H1 (cell line): ENCODE measurements around the gene U2AF1L4. TPM values are rescaled to one million over a fixed set of nuclear protein-coding genes. Genes with fewer than 3 reads are reported as not detected.

ENCODE experiments used
- CTCF ChIA-PET: fragments of 300-600 bp; sonication (Branson Sonifier 250); formaldehyde crosslinking; loops from one replicate; lab custom pipeline; 2021; ENCODE audit not compliant: partially characterized antibody; lab: Charles Lee
- POLR2A ChIA-PET: fragments of 300-600 bp; sonication (Branson Sonifier 250); formaldehyde crosslinking; loops from one replicate; lab custom pipeline; 2021; ENCODE audit warnings: inconsistent platforms; ENCODE audit not compliant: partially characterized antibody; lab: Charles Lee
- DNase-seq, 2 experiments: peaks; one replicate each; pipeline versions ENCODE4 v3.0.0 to v3.0.0-alpha.2; 2010 to 2022; ENCODE audit warnings: low spot score in 2 of 2, low read depth in 1 of 2, mixed read lengths in 1 of 2
- FAIRE-seq: peaks from 2 replicates; lab custom pipeline; 2011; peaks lifted over from hg19 to GRCh38; lab: Jason Lieb, UNC
- H2AFZ ChIP-seq: 2 replicates; pipeline ENCODE4 v1.8.1; 2012; ENCODE audit warnings: low read length, inconsistent platforms
- H2AK5ac ChIP-seq: 2 replicates; pipeline ENCODE4 v1.6.1; 2013; ENCODE audit warnings: low read depth, low read length
- H2BK120ac ChIP-seq: replicated peaks from 2 replicates; pipeline ENCODE3; 2013; ENCODE audit warnings: low read depth, low read length, inconsistent platforms
- H2BK12ac ChIP-seq: 2 replicates; pipeline ENCODE4 v1.6.1; 2013; ENCODE audit warnings: low read depth, low read length
- H2BK15ac ChIP-seq: 2 replicates; pipeline ENCODE4 v1.6.1; 2013; ENCODE audit warnings: low read length
- H2BK20ac ChIP-seq: 2 replicates; pipeline ENCODE4 v1.6.1; 2013; ENCODE audit warnings: low read length
- H2BK5ac ChIP-seq: 2 replicates; pipeline ENCODE4 v1.6.1; 2013; ENCODE audit warnings: low read depth, low read length
- H3K14ac ChIP-seq: 2 replicates; pipeline ENCODE4 v1.6.1; 2013; ENCODE audit warnings: inconsistent platforms; ENCODE audit not compliant: insufficient read length
- H3K18ac ChIP-seq: 2 replicates; pipeline ENCODE4 v1.6.1; 2013; ENCODE audit warnings: low read length; ENCODE audit errors: extremely low read depth
- H3K23ac ChIP-seq: 2 replicates; pipeline ENCODE4 v1.6.1; 2013; ENCODE audit warnings: inconsistent platforms; ENCODE audit not compliant: insufficient read length
- H3K23me2 ChIP-seq: 2 replicates; pipeline ENCODE4 v1.6.1; 2013; ENCODE audit warnings: low read depth, low read length
- H3K27ac ChIP-seq: 2 replicates; pipeline ENCODE4 v1.6.1; 2011; ENCODE audit warnings: low read depth, low read length, inconsistent platforms
- H3K27me3 ChIP-seq, 4 experiments: replicated peaks in 1 of 4; 1 replicate in 1 of 4; 2 replicates in 3 of 4; pipeline versions ENCODE4 v1.6.1 to v1.8.1; 2011 to 2013; ENCODE audit warnings: low read length in 3 of 4, mild to moderate bottlenecking in 3 of 4, inconsistent platforms in 2 of 4, mixed read lengths in 2 of 4, moderate library complexity in 1 of 4; ENCODE audit not compliant: control insufficient read depth in 3 of 4, insufficient read depth in 3 of 4; ENCODE audit errors: extremely low read depth in 1 of 4
- H3K36me3 ChIP-seq, 4 experiments: 2 replicates each; pipeline versions ENCODE4 v1.6.1 to v1.8.1; 2011 to 2013; ENCODE audit warnings: mild to moderate bottlenecking in 4 of 4, low read length in 3 of 4, moderate library complexity in 2 of 4, control low read depth in 1 of 4, inconsistent platforms in 1 of 4; ENCODE audit not compliant: insufficient read depth in 4 of 4, control insufficient read depth in 2 of 4
- H3K4ac ChIP-seq: replicated peaks from 2 replicates; pipeline ENCODE3; 2013; ENCODE audit warnings: low read length, low read depth, mixed read lengths, inconsistent platforms; ENCODE audit not compliant: insufficient read length
- H3K4me1 ChIP-seq, 4 experiments: replicated peaks in 1 of 4; 1 replicate in 1 of 4; 2 replicates in 3 of 4; pipeline versions ENCODE4 v1.6.1 to v1.8.1; 2011 to 2013; ENCODE audit warnings: low read length in 3 of 4, inconsistent platforms in 2 of 4, mixed read lengths in 1 of 4; ENCODE audit not compliant: insufficient read depth in 4 of 4, control insufficient read depth in 3 of 4
- H3K4me2 ChIP-seq, 2 experiments: 2 replicates each; pipeline versions ENCODE4 v1.6.1 to v1.8.1; 2011 to 2013; ENCODE audit warnings: low read depth in 2 of 2, low read length in 2 of 2, control low read depth in 1 of 2, inconsistent platforms in 1 of 2, mild to moderate bottlenecking in 1 of 2; ENCODE audit not compliant: insufficient read depth in 1 of 2
- H3K4me3 ChIP-seq, 4 experiments: fragments of 200-600, 300-600 bp in 1 of 4; sonication (generic), shearing (Covaris generic), sonication (Bioruptor Twin) in 1 of 4; 2 replicates each; pipeline versions ENCODE4 v1.5.1 to v1.8.1; 2011 to 2016; ENCODE audit warnings: low read length in 4 of 4, low read depth in 3 of 4, control low read depth in 2 of 4, inconsistent platforms in 2 of 4, mild to moderate bottlenecking in 2 of 4, mixed read lengths in 1 of 4, moderate library complexity in 1 of 4; ENCODE audit not compliant: insufficient read depth in 2 of 4; ENCODE audit errors: extremely low read depth in 1 of 4
- H3K56ac ChIP-seq: replicated peaks from 2 replicates; pipeline ENCODE3; 2013; ENCODE audit warnings: low read depth, mild to moderate bottlenecking, mixed read lengths, low read length, inconsistent platforms; ENCODE audit not compliant: insufficient read length
- H3K79me1 ChIP-seq: 2 replicates; pipeline ENCODE4 v1.6.1; 2013; ENCODE audit warnings: low read depth, low read length, control low read depth
- H3K79me2 ChIP-seq, 2 experiments: 2 replicates each; pipeline versions ENCODE4 v1.6.1 to v1.8.1; 2012 to 2013; ENCODE audit warnings: low read length in 2 of 2, mild to moderate bottlenecking in 2 of 2, inconsistent platforms in 1 of 2; ENCODE audit not compliant: insufficient read depth in 2 of 2, control insufficient read depth in 1 of 2
- H3K9ac ChIP-seq, 4 experiments: replicated peaks in 1 of 4; 1 replicate in 1 of 4; 2 replicates in 3 of 4; pipeline versions ENCODE4 v1.6.1 to v1.8.1; 2011 to 2013; ENCODE audit warnings: low read depth in 3 of 4, low read length in 3 of 4, control low read depth in 2 of 4, mild to moderate bottlenecking in 2 of 4, moderate library complexity in 2 of 4, inconsistent platforms in 1 of 4; ENCODE audit errors: extremely low read depth in 1 of 4
- H3K9me3 ChIP-seq, 2 experiments: 2 replicates each; pipeline versions ENCODE4 v1.6.1 to v1.8.1; 2012 to 2013; ENCODE audit warnings: mild to moderate bottlenecking in 2 of 2, moderate library complexity in 2 of 2, control low read depth in 1 of 2, inconsistent platforms in 1 of 2, low read depth in 1 of 2, low read length in 1 of 2, mixed read lengths in 1 of 2; ENCODE audit not compliant: insufficient read depth in 2 of 2
- H4K20me1 ChIP-seq, 2 experiments: replicated peaks in 1 of 2; 2 replicates each; pipeline versions ENCODE3 to v1.8.1; 2011 to 2013; ENCODE audit warnings: inconsistent platforms in 2 of 2, low read length in 2 of 2, mild to moderate bottlenecking in 1 of 2; ENCODE audit not compliant: insufficient read depth in 2 of 2, control insufficient read depth in 1 of 2
- H4K5ac ChIP-seq: 2 replicates; pipeline ENCODE4 v1.6.1; 2013; ENCODE audit warnings: low read length, low read depth, mixed read lengths, inconsistent platforms; ENCODE audit not compliant: insufficient read length
- H4K8ac ChIP-seq: 2 replicates; pipeline ENCODE4 v1.8.0; 2013; ENCODE audit warnings: mild to moderate bottlenecking, moderate library complexity, low read length, inconsistent platforms; ENCODE audit not compliant: insufficient read depth; ENCODE audit errors: extremely low read depth
- H4K91ac ChIP-seq: replicated peaks from 2 replicates; pipeline ENCODE3; 2013; ENCODE audit warnings: low read length, mixed read lengths, inconsistent platforms; ENCODE audit not compliant: insufficient read length
- FOSL1 ChIP-seq: IDR thresholded peaks from 2 replicates; pipeline ENCODE4 v1.6.1; 2011; ENCODE audit warnings: mild to moderate bottlenecking, low read depth, low read length, moderate library complexity; ENCODE audit not compliant: insufficient read depth
- HDAC2 ChIP-seq, 2 experiments: fragments of 300-600 bp in 1 of 2; sonication (generic) in 1 of 2; IDR thresholded peaks; 2 replicates each; pipeline ENCODE4 v1.6.1; 2011 to 2012; ENCODE audit warnings: low read depth in 2 of 2, low read length in 2 of 2, mild to moderate bottlenecking in 2 of 2, moderate library complexity in 2 of 2, borderline replicate concordance in 1 of 2, inconsistent platforms in 1 of 2
- JUN ChIP-seq: IDR thresholded peaks from 2 replicates; pipeline ENCODE4 v1.6.1; 2011; ENCODE audit warnings: low read depth, mild to moderate bottlenecking, improper control_type of control experiment, low read length
- KDM1A ChIP-seq: fragments of 200-600, 300-600 bp; sonication (generic); IDR thresholded peaks from 2 replicates; pipeline ENCODE4 v1.7.1; 2016; ENCODE audit warnings: mild to moderate bottlenecking, low read length, borderline replicate concordance
- NANOG ChIP-seq: IDR thresholded peaks from 2 replicates; pipeline ENCODE4 v1.6.1; 2011; ENCODE audit warnings: low read length, low read depth, mild to moderate bottlenecking, inconsistent platforms; ENCODE audit not compliant: insufficient read depth, poor library complexity, severe bottlenecking
- SIX5 ChIP-seq: IDR thresholded peaks from 2 replicates; pipeline ENCODE4 v1.6.1; 2011; ENCODE audit warnings: mild to moderate bottlenecking, low read depth, low read length
- SRF ChIP-seq: IDR thresholded peaks from 2 replicates; pipeline ENCODE4 v1.6.1; 2011; ENCODE audit warnings: mild to moderate bottlenecking, low read depth, low read length, moderate library complexity
- YY1 ChIP-seq: IDR thresholded peaks from 2 replicates; pipeline ENCODE4 v1.6.1; 2011; ENCODE audit warnings: low read depth, mild to moderate bottlenecking, low read length
- ZNF274 ChIP-seq: IDR thresholded peaks from 2 replicates; pipeline ENCODE4 v1.7.0; 2012; ENCODE audit warnings: low read length, borderline replicate concordance; ENCODE audit errors: extremely low read depth
- WGBS, 2 experiments: shearing (Covaris generic) in 1 of 2; methylation state at CpG; one replicate each; pipeline versions ENCODE4 v1.1.6 to v1.1.7; 2013 to 2015; ENCODE audit warnings: low lambda C conversion rate in 2 of 2, mixed read lengths in 2 of 2, inconsistent platforms in 1 of 2, low coverage in 1 of 2, missing lambda C conversion rate in 1 of 2; ENCODE audit not compliant: insufficient replicate concordance in 2 of 2, insufficient coverage in 1 of 2, insufficient read length in 1 of 2; ENCODE audit errors: extremely low coverage in 1 of 2, missing lambda C conversion rate in 1 of 2; 5-methylcytosine and 5-hydroxymethylcytosine counted together
- polyA plus RNA-seq, 7 experiments: library from polyadenylated mRNA; depleted of rRNA in 3 of 7; stranded (reverse) in 5 of 7; unstranded in 2 of 7; fragments of >200 nt in 5 of 7; fragments of 200-250 nt in 2 of 7; gene quantifications; 1 replicate in 5 of 7; 2 replicates in 1 of 7; 4 replicates in 1 of 7; pipeline versions ENCODE4 v1.2.1 to v1.2.3, GENCODE V29; 2011 to 2013; ENCODE audit warnings: missing spikeins in 2 of 7, mixed read lengths in 2 of 7
- total RNA-seq: library from RNA; stranded (reverse); fragmentation: NEBNext Ultra II Directional; extraction: Animal tissue kit (Norgen Biotek cat#: 25700); gene quantifications from 2 replicates; pipeline ENCODE4 v1.2.1, GENCODE V29; 2021
- TF ChIP-seq, protein P1 (sequence below), 3 experiments: IDR thresholded peaks; 1 replicate in 2 of 3; 2 replicates in 1 of 3; pipeline versions ENCODE4 v1.5.1 to v1.6.1; 2011; ENCODE audit warnings: low read length in 3 of 3, mild to moderate bottlenecking in 3 of 3, inconsistent platforms in 2 of 3, low read depth in 1 of 3, moderate library complexity in 1 of 3; ENCODE audit not compliant: insufficient read depth in 1 of 3; ENCODE audit errors: control extremely low read depth in 1 of 3

The U2AF1L4 gene
- total and polyA plus RNA-seq, 2 of the 8 experiments (the other 6 are each of a cell fraction or from before 2014, with no cell fraction given), result 15.1 to 32.7 TPM

DNA sequence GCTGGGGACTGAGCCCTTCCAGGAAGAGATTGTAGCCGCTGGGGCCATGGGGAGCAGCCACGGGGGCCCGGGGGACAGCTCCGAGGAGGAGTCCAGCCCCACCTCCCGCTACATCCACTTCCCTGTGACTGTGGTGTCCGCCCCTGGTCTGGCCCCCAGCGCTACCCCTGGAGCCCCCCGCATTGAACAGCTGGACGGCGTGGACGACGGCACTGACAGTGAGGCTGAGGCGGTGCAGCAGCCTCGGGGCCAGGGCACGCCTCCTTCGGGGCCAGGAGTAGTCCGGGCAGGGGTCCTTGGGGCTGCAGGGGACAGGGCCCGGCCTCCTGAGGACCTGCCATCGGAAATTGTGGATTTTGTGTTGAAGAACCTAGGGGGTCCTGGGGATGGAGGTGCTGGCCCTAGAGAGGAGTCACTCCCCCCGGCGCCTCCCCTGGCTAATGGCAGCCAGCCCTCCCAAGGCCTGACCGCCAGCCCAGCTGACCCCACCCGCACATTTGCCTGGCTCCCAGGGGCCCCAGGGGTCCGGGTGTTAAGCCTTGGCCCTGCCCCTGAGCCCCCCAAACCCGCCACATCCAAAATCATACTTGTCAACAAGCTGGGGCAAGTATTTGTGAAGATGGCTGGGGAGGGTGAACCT, 12.6 kb downstream of the U2AF1L4 start:
- DNase-seq (no peak), FAIRE-seq (no peak)
- H3K4me2 ChIP-seq, result no peak overlapping the region
- H2BK20ac ChIP-seq, result no peak overlapping the region
- no peak overlapping the region for H3K18ac ChIP-seq
- H4K5ac ChIP-seq, result no peak overlapping the region
- TF ChIP-seq NANOG, result no peak
- TF ChIP-seq FOSL1, result no peak
- TF ChIP-seq SRF, result no peak
- no peak for TF ChIP-seq ZNF274
- TF ChIP-seq HDAC2 (IDR thresholded peaks at IDR 0.05; ENCODE audit: borderline replicate concordance in 1 of 2, low read depth in 2 of 2, low read length in 2 of 2), result no peak
- TF ChIP-seq, protein P1, sequence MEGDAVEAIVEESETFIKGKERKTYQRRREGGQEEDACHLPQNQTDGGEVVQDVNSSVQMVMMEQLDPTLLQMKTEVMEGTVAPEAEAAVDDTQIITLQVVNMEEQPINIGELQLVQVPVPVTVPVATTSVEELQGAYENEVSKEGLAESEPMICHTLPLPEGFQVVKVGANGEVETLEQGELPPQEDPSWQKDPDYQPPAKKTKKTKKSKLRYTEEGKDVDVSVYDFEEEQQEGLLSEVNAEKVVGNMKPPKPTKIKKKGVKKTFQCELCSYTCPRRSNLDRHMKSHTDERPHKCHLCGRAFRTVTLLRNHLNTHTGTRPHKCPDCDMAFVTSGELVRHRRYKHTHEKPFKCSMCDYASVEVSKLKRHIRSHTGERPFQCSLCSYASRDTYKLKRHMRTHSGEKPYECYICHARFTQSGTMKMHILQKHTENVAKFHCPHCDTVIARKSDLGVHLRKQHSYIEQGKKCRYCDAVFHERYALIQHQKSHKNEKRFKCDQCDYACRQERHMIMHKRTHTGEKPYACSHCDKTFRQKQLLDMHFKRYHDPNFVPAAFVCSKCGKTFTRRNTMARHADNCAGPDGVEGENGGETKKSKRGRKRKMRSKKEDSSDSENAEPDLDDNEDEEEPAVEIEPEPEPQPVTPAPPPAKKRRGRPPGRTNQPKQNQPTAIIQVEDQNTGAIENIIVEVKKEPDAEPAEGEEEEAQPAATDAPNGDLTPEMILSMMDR (IDR thresholded peaks at IDR 0.05; ENCODE audit: control extremely low read depth in 1 of 3, insufficient read depth in 1 of 3, low read depth in 1 of 3, low read length in 3 of 3), result no peak
- no peak for TF ChIP-seq KDM1A
- no peak for TF ChIP-seq JUN
- TF ChIP-seq YY1, result no peak
- no peak for TF ChIP-seq SIX5
- no peak overlapping the region for H4K91ac ChIP-seq
- ChIA-PET POLR2A (interaction anchor here (1.2 to 3.4 kb wide), 3 partner anchors 7 to 13 kb away, joined by 5 to 14 read pairs (median 5); partner anchors contain the start of genes PSENEN and U2AF1L4), CTCF (interaction anchor here (0.9 kb wide), 1 partner anchor 9 kb away, joined by 3 read pairs; the partner anchor contains the start of gene IGFLR1)
- no peaks in the 10 kb centered on the region for H3K4me1 ChIP-seq
- H3K79me1 ChIP-seq, result no peaks in the 10 kb centered on the region
- no peaks in the 10 kb centered on the region for H3K27me3 ChIP-seq
- no peak overlapping the region for H3K14ac ChIP-seq
- H3K4ac ChIP-seq, result no peak overlapping the region
- H3K9ac ChIP-seq, result no peak overlapping the region
- H3K27ac ChIP-seq, result no peak overlapping the region
- H2BK120ac ChIP-seq, result no peak overlapping the region
- no peak overlapping the region for H3K4me3 ChIP-seq
- no peaks in the 10 kb centered on the region for H3K23me2 ChIP-seq
- H4K8ac ChIP-seq, result no peak overlapping the region; the same call in 1 of the 2 replicates
- H4K20me1 ChIP-seq, result peaks cover 12 to 18% of the 10 kb centered on the region in 2 experiments
- H2BK15ac ChIP-seq, result no peak overlapping the region
- H2BK5ac ChIP-seq, result no peak overlapping the region
- no peak overlapping the region for H3K56ac ChIP-seq
- no peak overlapping the region for H2AFZ ChIP-seq
- no peaks in the 10 kb centered on the region for H3K79me2 ChIP-seq
- no peaks in the 10 kb centered on the region for H3K9me3 ChIP-seq
- H3K36me3 ChIP-seq, result peaks cover 20 to 61% (median 55%) of the 10 kb centered on the region in 4 experiments
- no peak overlapping the region for H3K23ac ChIP-seq
- H2AK5ac ChIP-seq, result no peak overlapping the region
- 95% methylated on average over 13 of the region's 25 CpGs; no CpG with 5 or more reads in 1 of the 2 experiments for WGBS, 2 experiments
- H2BK12ac ChIP-seq, result no peak overlapping the region
